GM19395 (cell line): Measurements from ENCODE around the gene TUSC1.
A peak's percentile ranks its signal among the peaks of the same experiment; 100 is the strongest.
"Not testable (repeated sequence)": the region's sequence is repeated elsewhere in the genome, so short reads cannot be mapped to it uniquely, and the experiment has no call there.

Experiments
- ATAC-seq: cut with Tn5 transposase; IDR thresholded peaks from one replicate; pipeline ENCODE4 v1.9.1; 2021; ENCODE audit warnings: mild to moderate bottlenecking, moderate library complexity; ENCODE audit not compliant: unreplicated experiment

Gene TUSC1

DNA sequence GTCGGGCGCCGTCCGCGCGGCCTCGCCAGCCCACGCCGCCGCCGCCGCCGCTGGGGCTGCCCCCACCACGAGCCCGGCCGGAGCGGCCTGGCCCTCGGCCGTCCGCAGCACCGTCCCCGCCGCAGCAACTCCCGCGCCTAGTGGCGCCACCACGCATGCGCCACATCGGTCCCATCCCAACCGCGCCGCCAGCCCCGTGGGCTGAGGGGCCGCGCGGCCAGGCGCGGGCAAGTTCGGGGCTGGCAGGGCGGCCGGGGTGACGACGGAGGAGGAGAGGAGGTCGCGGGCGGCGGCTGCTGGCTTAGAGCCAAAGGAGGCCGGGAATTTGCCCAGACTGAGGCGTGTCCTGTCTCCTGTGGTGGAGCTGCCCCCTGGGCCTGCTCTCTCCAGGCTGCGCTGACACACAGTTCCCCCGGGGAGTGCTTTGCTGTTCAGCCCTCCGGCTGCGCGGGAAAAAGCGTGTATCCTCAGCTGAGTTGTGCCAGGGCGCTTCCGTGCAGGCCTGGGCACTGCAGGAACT lies at the start of gene TUSC1:
Gene TUSC1, minus strand, starts transcription at position 298 of the 520 bp plus-strand sequence. Its CDS starts 132 bp downstream, at position 166.
- peak; percentile 62 for ATAC-seq

DNA sequence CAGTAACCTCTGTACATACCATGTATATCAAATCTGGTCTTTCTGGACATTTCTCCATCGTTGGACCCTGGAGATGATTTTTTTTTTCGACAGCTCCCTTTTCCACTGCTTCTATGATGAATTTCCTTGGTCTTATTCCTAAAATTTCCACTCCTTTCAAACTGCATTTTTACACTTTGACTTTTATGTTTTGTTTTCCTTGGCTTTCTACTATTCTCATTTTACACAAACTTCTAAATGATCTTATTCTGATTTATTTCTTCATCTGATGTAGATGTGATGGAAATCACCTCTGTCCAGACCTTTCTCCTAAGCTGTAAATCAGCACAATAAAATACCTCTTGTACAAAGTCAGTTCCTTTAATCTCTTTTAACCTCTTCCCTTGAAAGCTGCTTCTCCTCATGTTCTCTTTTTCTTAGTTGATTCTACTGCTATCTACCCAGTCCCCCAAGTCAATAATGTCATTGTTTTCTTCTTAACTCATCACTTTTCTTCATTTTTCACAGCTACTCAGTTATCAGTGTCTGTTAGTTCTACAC lies 48.7 kb upstream of the TUSC1 start:
- ATAC-seq: no peak

DNA sequence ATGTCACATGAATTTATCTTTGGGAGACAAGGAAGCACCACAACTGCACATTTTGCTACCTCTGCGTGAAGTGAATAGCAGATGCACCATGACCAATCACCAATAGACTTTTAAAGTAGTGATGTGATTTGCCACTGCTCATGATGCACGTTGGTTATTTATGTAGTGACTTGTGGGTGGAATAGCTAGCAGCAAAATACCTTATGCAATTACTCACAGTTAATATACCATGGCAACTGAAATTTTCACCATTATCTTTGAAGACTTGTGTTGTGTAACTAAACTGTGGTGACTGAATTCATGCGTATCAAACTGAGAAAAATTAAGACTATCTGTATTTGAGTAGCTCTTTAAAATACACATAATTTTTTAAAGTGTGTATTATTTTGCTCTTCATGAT lies 46.2 kb upstream of the TUSC1 start:
- ATAC-seq: no peak

DNA sequence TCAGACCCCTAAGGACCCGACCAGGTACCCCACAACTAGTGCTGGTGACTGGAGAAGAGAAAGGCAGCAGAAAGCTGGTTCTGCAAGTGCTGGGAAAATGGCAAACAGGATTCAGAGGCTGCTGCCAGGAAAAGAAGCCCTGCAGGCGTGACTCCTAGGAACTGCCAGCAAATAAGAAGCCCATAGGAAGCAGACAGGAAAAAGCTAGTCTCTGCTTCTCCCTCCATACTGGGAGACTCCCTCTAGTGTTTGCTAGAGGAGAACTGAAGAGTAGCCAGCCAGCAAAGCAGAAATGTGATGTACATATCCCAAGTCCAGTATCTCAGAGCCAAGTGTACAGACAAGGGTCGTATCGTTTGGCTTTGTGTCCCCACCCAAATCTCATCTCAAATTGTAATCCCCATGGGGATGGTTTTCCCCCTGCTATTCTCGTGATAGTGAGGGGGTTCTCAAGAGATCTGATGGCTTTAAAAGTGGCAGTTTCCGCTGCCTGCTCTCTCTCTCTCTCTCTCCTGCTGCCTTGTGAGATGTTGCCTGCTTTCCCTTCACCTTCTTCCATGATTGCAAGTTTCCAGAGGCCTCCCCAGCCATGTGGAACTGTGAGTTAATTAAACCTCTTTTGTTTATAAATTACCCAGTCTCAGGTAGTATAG lies 38.1 kb upstream of the TUSC1 start:
- ATAC-seq: no peak

DNA sequence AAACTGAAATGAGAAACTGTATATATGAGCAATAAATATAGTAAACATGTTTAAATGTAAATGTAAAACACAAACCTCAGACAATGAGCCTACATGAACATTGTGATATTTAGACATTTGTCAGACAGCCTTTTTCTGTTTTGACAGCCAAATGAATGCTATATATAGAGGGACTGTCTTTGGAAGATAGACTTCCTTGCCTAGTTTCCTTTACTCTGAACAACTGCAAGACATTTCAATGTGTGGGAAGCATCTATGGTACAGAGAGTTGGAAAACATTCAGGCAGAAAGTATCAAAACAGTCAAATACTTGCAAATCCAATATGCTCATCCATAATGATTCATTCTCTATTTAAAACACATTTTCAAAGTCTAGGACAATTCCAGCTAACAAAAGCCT lies 31.7 kb upstream of the TUSC1 start:
- no peak for ATAC-seq

DNA sequence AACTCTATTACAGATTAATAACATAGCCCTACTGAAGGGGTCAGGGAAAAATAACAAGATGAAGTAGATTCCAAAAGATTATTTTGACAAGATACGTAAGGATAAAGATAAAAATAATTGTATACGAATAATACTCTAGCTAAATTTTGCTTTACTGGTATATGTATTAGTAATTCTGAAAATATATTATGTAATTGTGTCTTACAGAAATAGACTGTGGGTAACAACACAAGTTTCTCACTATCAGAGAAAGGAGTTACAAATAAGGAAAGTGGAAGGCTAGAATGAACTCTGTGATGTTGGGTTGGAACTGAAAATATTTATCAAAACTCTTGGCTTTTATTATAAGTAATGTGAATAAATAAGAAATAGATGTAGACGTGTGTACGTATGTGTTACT lies 26.6 kb upstream of the TUSC1 start:
- no peak for ATAC-seq

DNA sequence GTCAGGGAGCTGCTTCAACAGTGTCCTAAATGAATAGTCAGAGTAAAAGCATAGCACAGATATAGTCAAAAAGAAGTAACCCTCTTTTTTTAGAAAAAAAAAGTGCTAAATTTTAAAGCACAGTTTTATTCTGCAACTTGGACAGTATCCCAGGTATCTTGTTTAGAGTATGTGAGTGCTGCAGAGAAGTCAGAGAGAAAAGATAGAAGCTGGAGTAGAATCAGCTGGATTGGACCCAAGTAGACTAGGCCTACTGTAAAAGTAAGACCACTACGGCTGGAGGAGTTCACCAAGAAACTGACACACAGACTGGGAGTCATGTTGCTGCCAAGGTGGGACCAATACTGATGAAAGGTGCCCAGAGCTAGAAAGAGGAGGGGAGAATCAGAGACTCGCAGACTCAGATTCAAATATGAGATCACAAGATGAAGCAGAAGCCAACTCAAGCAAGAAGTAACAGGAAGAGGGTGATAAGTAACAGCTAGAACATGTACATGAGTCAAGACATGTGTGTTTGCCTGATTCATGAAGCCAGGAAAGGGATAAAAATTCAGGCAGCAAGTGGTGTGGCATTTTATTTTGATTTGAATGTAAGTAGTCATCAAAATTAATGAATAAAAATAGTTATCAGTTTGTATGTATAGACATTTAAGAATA lies 25.6 kb upstream of the TUSC1 start:
- ATAC-seq: no peak

DNA sequence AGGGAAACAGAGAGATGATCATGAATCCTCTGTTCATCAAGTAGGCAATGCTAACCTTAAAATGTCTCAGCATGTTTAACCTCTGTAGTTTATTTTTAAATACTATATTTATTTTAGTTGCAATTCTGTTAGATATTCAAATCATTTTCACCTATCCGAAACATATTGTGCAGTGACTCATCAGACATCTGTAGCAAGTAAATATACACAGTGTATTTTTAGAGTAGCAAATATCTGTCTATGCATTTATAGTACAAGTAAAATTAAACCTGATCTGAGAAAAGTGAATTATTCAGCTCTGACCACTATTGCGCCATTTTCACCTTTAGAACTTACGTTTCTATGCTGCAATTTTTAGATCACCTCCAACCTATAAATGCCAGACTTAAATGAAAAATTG lies 24.3 kb upstream of the TUSC1 start:
- ATAC-seq: no peak

DNA sequence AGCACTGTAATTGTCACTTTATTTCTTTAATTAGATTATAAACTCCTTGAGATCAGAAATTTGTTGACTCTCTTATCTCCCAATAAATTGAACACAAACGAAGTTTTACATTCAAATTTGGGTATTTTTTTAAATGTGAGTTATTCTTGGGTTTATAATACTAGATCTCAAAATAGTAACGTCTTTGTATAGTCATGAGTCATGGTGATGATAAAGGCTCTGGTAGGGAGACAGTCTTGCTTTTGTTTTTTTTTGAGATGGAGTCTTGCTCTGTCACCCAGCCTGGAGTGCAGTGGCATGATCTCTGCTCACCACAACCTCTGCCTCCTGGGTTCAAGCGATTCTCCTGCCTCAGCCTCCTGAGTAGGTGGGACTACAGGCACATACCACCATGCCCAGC lies 22.7 kb upstream of the TUSC1 start:
- ATAC-seq: not testable (repeated sequence)

DNA sequence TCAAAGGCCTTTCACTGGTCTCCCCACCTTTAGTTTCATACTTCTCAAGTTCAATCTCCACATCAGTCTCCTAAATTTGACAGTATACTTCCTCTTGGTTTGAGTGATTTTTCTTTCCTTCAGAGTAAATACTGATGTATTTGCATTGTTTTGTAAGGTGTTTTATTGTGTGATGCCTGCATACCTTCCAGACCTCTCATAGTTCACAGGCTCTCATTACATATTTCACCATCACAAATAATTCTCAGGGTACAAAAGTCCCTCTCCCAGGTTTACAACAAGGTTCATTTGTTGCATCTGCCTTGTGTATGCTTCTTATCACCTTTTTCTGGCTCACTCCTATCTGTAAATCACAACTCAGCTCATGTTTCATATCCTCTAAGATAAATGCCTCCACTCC lies 22.2 kb upstream of the TUSC1 start:
- no peak for ATAC-seq

DNA sequence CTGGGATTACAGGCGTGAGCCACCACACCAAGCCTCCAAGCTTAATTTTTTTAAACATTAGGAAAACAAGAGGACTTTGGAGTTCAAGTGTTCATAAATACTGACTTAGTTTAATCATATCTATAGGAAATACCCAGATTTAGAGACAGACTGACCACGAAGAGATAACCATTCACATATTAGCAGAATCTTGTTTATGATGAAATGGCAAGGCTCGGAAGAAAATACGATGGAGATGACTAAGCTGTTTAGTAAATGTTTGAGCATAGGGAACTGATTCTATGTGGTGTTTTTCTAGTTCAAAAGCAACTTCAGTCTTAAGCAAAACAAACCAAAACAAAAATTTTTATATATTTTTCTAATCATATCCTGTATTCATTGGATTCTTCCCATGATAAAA lies 13.5 kb upstream of the TUSC1 start:
- ATAC-seq: no peak

DNA sequence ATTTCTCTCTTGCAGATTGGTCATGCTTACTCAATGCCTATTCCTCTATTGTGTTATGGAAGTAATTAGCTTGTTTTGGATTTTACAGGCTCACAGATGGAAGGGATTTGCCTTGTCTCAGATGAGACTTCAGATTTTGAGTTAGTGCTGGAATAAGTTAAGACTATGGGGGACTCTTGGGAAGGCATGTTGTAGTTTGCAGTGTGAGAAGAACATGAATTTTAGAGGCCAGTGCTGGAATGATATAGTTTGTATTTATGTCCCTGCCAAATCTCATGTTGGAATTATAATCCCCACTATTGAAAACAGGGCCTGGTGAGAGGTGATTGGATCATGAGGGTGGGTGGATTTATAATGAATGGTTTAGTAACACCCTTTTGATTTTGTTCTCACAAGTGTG lies 6.1 kb upstream of the TUSC1 start:
- ATAC-seq: no peak

DNA sequence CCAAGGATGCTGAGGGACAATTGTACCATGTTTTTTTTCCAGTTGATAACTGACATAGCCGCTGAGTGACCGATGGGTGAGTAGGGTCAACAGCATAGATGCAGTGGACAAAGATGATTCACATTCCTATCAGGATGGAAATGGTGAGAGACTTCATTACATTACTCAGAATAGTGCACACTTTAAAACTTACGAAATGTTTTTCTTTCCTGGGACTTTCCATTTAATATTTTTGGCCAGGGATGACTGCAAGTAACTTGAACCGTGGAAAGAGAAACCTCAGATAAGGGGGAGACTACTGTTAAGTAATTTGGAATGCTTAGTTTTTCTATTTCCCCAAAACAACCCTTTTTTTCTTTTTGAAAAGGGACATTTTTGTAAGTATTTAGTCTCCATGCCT lies 3.0 kb upstream of the TUSC1 start:
- no peak for ATAC-seq

DNA sequence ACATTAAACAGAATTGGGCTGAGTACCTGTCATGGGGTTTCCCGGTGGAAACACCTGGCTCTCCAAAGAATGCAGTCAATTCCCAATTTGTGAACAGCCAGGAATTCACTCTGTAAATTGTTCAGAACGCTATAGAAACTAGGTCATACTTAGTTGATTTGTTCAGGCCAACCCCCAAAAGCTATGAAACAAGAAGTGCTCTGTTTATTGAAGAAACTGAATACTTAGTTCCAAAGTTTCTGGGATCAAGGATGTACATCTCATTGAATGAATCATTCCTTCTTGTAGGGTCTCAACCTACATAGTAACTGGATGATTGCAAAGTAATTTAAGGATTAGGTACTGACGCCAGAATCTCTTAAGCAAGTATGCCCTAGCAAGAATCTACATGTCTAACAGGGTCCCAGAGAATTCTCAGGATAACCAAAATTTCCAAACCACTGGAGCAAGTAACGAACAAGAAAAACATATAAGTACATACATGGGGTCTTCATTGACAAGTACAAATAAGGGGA lies 659 bp upstream of the TUSC1 start:
- ATAC-seq: no peak

DNA sequence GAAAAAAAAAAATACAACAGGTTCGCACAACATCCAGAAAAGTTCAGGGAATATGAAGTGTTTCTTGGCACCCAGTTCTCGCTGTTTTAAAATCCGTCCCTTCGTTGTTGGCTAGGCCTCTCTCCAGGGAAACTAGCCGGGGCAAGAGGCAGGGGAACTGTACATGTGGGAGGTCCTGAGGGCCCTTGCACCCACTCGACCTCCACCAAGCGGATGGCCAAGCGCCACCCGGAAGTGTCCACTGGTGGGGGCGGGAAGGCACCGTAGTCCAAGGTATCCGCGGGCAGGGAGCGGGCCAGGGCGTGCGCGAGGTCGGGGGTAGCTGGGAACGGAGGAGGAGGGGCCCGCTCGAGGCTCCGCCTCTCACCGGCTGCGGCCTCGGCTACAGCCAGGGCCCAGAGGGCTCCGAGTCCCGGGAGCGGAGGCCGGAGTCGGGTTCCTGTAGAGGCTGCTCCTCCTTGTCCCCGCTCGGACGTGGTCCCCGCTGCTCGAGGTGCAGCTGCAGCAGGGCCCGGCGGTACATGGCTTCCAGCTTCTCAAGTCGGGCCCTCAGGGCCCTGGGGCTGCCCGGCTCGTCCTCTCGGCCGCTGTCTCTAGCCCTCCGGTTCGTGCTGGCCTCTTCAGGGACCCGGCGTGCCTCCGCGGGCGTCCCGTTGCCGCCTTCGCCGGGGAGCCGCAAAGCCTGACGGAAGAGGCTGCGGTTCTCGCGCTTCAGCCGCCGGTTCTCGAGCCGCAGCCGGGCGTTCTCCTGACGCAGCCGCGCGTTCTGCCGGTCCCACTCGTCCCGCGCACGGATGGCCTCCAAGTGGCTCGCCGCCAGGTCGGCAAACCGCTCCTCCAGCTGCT lies 720 bp downstream of the TUSC1 start:
- ATAC-seq: peak; percentile 51

DNA sequence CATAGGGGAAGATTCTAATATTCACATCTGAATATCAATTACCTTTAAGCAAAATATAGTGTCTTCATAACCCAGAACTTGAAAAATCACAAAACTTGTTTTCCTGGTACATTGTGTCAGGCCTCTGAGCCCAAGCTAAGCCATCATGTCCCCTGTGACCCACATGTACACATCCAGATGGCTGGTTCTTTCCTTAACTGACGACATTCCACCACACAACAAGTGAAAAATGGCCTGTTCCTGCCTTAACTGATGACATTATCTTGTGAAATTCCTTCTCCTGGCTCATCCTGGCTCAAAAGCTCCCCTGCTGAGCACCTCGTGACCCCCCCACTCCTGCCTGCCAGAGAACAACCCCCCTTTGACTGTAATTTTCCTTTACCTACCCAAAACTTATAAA lies 2.4 kb downstream of the TUSC1 start:
- ATAC-seq: not testable (repeated sequence)

DNA sequence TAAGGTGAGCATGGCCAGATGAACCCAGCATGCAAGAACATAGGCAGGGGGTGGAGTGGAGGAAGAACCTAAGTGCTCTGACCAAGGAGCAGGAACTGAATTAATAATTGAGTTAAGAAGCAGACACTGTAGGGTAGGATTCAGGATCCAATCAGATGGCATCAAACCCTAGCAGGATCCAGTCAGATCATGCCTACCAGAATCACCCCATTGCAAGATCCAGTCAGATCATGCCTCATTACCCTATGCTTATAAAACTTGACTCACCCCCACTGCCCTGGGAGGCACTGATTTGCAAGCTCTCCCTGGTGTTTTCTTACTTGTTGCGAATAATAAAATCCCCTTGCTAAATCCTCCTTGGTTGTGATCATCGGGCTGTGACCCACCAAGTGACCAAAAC lies 19.7 kb downstream of the TUSC1 start:
- ATAC-seq: no peak

DNA sequence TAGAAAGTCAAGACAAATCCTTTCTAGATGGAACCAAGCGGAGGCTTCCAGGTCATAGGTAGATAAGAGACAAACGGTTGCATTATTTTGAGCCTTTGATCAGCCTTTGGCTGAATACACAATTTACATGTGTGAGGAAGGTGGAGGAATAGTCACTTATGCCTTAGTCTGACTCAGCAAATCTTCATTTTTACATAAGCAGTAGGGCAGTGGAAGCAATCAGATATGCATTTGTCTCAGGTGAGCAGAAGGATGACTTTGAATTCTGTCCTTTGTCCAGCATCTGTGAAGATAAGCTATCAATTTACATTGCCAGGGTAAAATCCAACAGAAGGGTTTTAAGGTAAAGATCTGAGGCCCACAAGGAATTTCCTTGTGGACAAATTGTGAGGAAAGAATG lies 23.8 kb downstream of the TUSC1 start:
- no peak for ATAC-seq

DNA sequence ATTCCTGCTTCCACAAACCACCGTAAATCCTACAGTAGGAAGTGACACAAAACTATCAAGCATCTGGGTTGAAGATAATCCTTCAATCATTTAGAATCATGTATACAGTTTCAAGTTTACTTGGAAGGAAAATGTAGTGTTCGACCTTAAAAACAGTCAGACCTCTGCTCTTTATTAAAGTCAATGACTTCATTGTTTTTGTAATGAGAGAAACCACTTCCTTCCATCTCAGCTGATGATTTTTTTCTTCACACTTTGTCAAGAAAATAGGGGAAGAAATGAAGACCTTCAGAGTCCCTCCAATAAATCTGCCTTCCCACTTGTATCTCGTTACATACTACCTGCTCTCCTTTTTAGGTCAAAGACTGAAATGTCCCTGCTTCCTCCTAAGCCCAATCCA lies 30.1 kb downstream of the TUSC1 start:
- no peak for ATAC-seq

DNA sequence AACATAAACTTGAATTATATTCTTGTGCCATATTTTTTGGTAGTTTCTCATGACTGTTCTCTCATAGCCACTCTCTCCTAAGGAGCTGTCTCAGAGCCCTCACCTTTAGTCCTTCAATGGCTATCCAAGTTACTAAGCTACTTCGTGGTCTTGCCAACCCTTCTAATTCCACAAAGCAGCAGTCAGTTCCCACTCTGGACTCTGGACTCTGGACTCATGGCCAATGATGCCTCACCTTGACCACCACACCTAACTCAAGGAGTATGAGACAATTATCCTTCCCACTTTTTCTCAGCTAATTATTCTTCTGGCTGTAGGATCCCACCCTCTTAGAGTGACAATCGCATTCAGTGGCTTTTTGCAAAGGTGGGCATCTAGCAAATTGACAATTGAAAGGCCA lies 42.2 kb downstream of the TUSC1 start:
- no peak for ATAC-seq

DNA sequence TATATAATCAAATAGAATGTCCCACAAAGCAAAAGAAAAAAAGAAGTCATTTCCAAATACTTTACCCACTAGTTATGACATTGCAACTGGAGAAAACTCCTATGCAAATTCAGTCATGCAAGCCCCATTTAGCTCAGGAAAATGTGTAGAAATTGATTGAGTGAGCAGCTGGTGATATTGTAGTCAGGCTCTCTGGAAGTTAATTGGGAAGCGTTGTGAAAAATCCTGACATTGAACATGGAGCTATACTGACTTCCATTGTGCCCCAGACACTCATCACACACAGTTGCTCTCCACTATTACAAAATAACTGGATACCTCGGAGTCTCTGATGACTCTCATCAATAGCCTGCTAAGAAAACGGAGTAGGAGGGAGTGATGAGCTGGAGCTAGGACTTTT lies 49.0 kb downstream of the TUSC1 start:
- ATAC-seq: no peak
